GM18520 (cell line): ENCODE data around the gene ZBTB8OS.
"Not testable (repeated sequence)": the region's sequence is repeated elsewhere in the genome, so short reads cannot be mapped to it uniquely, and the experiment has no call there.

ENCODE experiments used
- ATAC-seq: cut with Tn5 transposase; IDR thresholded peaks from one replicate; pipeline ENCODE4 v1.9.1; 2021; ENCODE audit not compliant: unreplicated experiment

ZBTB8OS gene

DNA sequence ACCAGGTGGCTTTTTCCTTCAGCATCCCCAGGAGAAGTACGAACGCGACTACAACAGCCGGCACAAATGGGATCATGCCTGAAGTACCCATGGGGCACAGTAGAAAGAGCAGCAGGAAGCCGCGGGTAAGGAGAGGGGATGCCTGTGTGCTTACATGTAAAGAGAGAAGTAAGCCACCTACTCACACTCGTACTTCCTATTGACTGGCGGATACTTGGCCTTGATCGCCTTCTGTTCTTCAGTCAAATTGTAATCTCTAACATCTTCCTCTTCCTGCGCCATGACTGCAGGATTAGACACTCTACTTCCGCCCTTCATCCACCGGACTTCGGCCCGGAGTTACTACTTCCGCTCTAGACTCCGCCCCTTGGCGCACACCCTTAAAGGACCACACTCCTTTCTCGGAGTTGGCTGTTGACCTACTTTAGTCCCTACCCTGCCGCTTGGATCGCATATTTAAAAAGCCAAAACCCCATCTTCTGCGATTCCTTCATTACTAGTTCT, at the start of gene ZBTB8OS:
Gene ZBTB8OS (minus strand): TSS at position 303 of the 504 bp plus-strand sequence. CDS start 21 bp downstream, at position 282.
- peak; percentile 59 for ATAC-seq

DNA sequence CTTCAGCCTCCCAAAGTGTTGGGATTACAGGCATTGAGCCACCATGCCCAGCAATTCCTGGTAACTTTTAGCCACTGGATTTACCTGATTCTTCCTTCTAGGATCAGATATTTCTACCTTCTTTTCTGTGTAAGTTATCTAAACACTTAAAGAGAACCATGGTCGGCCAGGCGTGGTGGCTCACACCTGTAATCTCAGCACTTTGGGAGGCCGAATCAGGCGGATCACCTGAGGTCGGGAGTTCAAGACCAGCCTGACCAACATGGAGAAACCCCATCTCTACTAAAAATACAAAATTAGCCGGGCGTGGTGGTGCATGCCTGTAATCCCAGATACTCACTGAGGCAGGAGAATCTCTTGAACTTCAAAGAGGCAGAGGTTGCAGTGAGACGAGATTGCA, 46.6 kb upstream of the ZBTB8OS start:
- ATAC-seq, result not testable (repeated sequence)

DNA sequence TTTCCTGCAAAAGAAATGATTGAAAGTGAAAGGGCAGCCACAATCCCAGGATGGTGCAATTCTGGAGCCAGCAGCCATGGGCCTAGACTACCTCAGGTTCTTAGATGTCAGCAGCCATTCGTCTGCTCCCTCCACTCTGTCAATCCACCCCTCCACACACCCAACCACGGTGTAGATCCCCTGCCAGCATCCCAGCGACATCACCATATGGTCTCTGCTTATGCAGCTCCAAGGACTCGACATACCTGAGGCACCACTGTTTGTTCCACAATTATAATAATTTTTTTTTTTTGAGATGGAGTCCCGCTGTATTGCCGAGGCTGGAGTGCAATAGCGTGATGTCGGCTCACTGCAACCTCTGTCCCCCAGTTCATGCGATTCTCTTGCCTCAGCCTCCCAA, 45.7 kb upstream of the ZBTB8OS start:
- no peak for ATAC-seq

DNA sequence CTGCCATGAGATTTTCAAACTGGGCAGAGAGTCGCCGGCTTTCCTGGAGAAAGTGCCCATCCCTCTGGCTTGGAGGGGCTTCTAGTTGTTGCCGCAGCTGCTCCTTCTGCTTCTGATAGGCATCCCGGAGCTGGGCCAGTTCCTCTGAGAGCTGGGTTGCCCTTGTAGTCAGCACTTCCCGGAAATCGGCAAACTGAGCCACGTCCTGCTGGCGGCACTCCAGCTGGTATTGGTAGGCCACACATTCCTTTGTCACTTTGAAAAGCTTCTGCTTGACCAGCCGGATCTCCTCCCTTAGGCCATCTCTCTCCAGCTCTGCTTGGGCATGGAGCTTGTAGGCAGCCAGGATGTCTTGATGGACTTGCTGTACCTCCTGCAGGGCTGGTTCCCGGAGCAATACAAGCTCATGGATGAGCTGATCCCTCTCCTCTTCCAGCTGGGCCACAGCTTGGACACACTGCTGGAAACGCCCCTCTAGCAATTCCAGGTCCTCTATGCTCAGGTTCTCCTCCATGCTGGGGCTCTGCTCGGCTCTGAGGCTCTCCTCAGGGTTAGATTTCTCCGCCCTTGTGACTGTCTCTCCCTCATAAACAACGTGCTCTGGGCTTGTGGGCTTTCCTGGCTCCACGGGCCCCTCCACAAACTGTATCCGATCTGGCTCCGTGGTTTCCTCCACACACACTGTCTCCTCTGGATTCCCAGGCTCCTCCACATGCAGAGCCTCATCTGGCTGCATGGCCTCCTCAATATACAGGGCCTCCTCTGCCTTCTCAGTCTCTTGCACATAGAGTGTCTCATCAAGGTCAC, 45.0 kb upstream of the ZBTB8OS start:
- ATAC-seq, result no peak

DNA sequence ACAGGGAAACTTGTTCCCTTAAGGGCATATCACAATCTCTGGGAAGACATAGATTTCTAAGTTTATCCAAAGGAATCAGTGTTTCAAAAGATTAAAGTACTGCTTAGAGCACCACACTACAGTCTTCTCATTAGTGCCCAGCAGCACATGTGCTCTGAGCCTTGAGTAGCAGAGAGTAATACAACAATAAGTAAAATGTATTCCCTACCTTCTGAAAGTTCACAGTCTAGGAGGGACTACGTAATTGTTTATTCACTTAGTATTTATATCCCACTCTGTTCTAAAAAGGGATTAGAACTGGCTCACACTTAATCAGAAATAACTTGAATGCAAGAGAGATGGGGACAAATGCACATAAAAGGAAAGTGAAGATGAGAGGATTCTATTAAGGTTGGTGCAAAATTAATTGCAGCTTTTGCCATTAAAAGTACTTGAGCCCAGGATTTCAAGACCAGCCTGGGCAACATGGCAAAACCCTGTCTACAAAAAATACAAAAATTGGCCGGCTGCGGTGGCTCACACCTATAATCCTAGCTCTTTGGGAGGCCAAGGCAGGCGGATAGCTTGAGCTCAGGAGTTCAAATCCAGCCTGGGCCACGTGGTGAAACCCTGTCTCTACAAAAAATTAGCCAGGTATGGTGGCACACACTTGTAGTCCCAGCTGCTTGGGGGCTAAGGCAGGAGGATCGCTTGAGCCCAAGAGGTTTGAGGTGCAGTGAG, 43.3 kb upstream of the ZBTB8OS start:
- no peak for ATAC-seq

DNA sequence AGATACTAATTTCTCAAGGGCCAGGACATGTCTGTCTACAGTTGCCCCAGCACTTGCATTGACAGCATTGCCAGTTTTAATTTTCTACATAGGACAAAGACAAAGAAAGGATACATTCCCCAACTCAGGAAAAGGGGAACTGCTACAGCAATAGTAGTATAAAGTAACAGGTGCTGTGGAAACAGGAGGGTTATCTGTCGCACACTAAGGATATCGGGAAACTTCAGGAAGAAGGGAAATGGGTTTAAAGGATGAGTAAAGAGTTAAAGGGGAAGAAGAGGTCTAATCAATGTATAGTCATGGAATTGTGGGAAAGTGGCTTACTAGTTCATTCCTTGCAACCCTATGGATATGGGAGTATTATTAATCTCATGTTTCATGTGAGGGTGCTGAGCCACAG, 36.0 kb upstream of the ZBTB8OS start:
- no peak for ATAC-seq

DNA sequence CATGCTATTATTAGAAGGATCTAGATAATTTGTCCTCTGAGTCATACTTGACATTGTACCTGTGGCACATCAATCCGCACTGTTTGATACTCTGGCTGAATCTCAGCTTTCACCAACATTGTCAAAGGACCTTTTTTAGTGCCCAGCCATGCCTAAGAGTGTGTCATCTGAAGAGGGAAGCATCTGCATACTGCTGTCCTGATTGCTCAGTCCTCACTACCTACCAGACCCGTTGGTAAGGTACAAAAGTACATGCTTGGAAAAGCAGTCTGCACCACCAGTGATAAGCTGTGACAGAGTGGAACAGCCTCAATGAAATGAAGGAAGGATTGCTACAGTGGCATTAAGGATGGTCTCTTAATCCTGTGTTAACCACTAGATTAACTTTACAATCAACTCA, 35.1 kb upstream of the ZBTB8OS start:
- no peak for ATAC-seq

DNA sequence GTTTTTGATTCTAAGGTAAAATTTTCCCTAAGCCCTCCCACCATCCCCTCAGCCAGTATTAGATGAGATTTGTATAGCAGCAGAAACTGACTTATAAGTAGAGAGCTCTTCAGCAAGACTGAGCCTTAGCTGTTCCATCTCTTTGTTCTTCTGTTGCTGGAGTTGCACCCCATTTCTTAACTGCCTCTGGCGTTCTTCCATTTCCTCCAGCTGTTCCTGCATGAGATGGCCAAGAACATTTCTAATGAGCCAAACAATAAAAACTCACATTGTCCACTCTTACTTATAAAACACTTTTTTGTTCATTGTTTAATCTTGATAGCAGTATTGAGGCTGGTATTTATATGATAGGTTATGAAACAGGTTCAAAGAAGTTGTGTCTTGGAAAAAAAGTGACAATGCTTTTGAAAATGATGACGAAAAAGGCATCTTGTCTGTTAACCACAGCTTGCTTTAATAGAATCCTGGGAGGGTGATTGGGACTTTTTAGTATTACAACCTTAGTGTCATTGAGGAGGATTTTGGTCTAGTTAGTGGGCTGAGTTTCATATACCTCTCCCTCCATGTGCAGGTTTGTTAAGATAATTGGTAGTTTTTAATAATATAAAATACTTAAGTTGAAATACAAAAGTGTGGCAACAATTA, 33.9 kb upstream of the ZBTB8OS start:
- ATAC-seq, result no peak

DNA sequence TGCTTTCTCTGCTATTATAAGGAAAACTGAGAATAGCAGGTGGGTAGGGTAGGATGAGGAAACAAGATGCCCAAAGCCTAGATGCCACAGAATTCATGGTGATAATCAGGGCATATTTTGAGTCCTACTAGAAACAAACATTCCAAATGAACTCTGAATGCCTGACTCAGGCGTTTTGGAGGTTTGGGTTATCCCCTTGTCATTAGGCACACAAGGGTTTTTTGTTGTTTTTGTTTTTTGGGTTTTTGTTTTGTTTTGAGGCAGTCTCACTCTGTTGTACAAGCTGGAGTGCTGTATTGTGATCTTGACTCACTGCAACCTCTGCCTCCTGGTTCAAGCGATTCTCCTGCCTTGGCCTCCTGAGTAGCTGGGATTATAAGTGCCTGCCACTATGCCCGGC, 33.0 kb upstream of the ZBTB8OS start:
- ATAC-seq, result no peak

DNA sequence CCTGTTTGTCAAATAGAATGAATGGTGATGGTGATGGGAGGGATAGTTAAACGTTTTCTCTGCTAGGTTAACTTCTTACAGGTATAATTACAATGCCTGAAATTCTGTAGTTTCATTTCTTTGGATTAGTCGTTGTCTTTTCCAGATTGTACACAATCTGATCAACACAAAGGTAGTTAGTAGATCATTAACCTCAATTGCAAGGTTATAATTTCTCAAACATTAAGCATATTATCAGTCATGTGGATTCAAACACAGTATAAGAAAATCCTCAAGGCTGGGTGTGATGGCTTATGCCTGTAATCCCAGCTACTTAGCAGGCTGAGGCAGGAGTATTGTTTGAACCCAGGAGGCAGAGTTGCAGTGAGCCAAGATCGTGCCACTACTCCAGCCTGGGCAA, 31.6 kb upstream of the ZBTB8OS start:
- no peak for ATAC-seq

DNA sequence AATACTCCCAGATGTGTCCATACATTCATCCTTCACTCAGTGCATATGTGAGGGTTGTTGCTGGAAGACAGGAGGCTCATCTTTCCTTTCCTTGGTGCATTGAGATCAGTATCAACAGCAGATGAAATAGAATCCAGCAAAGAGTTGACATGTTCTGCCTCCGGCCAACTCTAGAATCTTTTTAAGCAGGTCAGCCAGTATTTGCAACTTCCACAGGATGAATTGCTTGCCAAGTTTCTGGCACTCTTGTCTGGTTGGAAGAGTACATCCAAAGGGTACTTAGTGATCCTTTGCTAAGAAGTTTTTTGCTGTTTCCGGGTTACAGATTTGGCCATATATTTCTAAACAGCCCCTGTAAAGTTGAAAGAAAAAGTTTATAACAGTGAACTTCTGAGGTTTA, 31.2 kb upstream of the ZBTB8OS start:
- no peak for ATAC-seq

DNA sequence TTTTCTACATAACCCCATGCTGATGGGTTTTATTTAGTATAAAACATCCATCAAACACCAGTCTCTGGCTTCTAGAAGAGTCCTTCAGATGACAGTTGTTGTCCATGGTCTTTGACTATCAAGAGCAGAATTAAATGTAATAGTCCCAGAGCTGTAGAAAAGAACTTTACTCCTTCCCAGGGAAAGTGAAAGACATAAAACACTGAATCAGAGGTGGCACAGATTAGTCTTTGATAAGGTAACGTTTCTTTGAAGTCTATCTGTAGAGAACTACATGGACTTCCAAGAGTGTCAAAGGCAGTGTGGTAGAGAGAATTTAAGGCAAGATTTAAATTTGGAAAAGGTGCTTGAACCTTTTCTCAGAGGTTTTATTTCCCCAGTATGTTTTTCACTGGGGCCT, 30.3 kb upstream of the ZBTB8OS start:
- no peak for ATAC-seq

DNA sequence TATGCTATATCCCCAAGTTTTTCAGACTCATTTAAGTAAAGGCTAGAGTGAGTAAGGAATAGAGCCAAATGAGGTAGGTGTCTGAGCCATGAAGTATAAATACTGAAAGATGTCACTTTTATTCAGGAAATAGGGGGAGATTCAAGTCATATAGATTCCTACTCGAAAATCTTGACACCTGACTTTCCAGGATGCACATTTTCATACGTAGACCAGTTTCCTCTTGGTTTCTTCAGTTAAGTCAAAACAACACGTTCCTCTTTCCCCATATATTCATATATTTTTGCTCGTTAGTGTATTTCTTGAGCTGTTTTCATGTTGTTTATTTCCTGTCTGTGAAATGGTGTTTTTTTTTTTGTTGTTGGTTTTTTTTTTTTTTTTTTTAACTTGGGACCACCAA, 29.6 kb upstream of the ZBTB8OS start:
- ATAC-seq, result not testable (repeated sequence)

DNA sequence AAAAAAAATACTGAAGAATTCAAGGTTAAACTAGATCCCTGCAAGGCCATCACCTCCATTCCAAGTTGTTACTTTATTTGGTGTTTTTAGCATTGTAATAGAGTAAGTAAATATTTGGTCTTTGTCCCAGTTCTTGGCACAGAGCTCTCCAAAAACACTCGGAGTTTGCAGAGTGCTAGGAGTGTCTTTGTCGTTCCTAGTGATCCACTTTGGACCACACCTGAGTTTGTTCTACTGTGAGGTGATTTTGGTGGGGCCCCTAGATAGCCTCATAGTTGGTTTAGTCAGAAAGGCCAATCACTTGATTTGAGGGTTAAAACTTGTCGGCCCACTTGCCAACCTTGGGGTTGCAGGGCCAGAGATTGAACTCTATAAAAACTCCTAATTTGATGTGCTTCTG, 26.6 kb upstream of the ZBTB8OS start:
- no peak for ATAC-seq

DNA sequence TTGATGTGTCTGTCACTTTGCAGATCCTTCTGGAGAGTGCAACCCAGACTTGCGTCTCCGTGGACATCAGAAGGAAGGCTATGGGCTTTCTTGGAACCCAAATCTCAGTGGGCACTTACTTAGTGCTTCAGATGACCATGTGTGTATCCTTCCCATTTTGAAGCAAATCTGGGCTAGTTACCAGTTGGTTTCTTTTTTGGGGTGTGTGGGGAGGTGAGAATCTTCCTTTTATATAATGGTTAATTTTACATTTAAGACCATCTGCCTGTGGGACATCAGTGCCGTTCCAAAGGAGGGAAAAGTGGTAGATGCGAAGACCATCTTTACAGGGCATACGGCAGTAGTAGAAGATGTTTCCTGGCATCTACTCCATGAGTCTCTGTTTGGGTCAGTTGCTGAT, 18.4 kb upstream of the ZBTB8OS start:
- ATAC-seq, result not testable (repeated sequence)

DNA sequence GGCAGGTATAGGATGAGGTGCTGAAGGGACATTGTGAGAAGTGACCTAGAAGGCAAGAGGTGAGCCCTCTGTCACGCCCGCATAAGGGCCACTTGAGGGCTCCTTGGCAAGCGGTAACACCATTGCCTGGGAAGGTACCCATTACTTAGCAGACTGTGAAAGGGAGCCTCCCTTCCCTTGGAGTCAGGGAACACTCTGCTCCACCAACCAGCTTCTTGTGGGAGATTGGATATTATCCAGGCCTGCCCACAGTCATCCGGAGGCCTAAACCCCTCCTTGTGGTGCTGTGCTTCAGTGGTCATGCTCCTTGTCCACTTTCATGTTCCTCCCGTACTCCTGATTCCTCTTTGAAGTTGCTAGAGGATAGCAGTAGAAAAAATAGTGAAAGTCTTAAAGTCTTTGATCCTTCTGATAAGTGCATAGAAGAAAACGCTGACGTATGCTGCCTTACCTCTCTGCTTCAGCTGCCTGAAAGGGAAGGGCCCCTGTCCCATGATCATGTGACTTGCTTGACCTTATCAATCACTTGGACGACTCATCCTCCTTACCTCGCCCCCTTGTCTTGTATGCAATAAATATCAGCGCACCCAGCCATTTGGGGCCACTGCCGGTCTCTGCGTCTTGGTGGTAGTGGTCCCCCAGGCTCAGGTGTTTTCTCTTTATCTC, 16.7 kb upstream of the ZBTB8OS start:
- no peak for ATAC-seq

DNA sequence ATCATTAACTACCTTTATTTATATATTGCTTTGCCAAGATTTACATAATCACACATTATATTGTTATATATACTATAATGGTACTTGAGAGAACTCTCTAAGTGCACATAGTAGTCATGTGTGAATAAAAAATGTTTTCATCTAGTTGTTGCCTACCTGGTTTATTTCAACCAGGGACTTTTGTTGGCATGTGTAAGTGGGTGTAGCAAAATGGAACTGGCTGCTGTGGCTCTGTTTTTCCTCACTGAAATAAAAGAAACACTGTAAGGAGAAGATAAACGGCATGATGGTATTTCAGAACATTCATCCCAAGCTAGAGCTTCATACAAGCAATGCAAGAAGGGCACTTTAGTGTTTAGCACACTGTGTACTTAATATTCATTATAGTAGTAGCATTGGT, 15.6 kb upstream of the ZBTB8OS start:
- ATAC-seq, result no peak

DNA sequence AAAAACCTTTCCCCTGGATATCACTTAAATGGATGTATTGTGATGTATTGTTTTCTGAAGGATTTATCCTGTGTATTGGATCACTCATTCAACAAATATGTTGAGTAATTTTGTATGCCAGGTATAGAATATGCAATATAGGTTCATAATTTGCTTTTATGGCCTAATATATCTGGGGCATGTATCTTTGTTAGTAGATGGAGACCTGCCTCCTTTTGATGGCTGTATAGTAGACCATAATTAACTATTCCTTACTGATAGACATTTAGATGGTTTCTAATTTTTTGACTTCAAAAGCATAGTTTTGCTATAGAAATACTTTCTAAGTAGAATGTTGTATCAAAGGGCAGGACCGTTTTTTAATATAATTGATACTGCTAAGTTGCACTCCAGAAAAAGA, 9.2 kb upstream of the ZBTB8OS start:
- no peak for ATAC-seq

DNA sequence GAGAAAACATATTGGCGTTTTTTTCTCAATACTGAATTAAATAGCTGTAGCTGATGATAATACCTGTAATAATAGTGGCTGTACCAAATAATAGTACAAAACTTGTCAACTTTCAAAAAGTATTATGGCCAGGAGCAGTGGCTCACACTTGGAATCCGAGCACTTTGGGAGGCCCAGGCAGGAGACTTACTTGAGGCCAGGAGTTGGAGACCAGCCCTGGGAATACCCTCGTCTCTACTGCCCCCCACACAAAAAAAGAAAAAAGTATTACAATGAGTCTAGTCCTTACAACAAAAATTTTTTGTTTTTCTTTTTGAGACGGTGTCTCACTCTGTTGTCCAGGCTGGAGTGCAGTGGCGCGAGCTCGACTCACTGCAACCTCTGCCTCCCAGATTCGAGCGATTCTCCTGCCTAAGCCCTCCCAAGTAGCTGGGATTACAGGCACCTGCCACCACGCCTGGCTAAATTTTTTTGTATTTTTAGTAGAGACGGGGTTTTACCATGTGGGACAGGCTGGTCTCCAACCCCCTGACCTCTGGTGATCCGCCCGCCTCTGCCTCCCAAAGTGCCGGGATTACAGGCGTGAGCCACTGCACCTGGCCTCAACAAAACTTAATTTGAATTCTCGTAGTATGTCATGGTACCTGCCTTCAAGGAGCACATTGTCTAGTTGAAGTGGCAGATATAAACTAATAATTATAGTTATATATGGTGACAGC, 2.1 kb upstream of the ZBTB8OS start:
- ATAC-seq, result no peak

DNA sequence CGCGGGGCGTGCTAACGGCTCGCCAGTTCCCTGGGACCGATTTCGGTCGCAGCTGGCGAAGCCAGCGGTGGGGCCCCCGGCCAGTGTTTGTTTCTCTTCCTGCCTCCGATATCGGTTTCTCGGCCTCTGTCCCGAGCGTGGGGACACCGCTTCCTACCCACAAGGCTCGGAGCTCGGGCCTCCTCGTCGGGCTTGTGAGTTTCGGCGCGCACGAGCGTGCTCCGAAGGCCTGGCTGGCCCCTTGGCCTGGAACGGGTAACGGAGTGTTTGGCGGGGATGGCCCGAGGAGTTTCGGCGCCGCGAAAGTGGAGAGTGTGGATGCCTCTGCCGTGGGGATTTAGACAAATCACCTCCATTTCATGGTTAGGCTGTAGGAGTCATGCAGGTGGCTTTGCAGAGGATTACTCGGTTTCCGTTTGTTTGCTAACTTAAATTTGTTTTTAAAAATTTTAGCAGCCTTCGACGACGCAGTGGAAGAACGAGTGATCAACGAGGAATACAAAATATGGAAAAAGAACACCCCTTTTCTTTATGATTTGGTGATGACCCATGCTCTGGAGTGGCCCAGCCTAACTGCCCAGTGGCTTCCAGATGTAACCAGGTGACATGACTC, 1.2 kb upstream of the ZBTB8OS start:
- peak; percentile 25 for ATAC-seq
